Upper lobe of right lung (tissue), 1 donor: ENCODE results near the gene UGCG. TPM values are rescaled to one million over a fixed set of nuclear protein-coding genes. Genes with fewer than 3 reads are reported as not detected.
"Not testable (repeated sequence)": the region's sequence is repeated elsewhere in the genome, so short reads cannot be mapped to it uniquely, and the experiment has no call there.

Source experiments
- ATAC-seq: fragments of 200-7000 bp; cut with Tn5 transposase; one replicate; pipeline ENCODE4 v1.9.1; 2020; ENCODE audit warnings: mild to moderate bottlenecking, moderate library complexity
- DNase-seq: peaks from one replicate; pipeline ENCODE4 v3.0.0-alpha.2; 2020
- H3K27ac ChIP-seq: fragments of 200-600 bp; one replicate; pipeline ENCODE4 v1.8.0; 2022
- H3K27me3 ChIP-seq: fragments of 200-600 bp; one replicate; pipeline ENCODE4 v1.8.0; 2022; ENCODE audit warnings: mild to moderate bottlenecking
- H3K36me3 ChIP-seq: fragments of 200-600 bp; one replicate; pipeline ENCODE4 v1.8.0; 2022
- H3K4me1 ChIP-seq: fragments of 200-600 bp; one replicate; pipeline ENCODE4 v1.8.0; 2022
- H3K4me3 ChIP-seq: fragments of 200-600 bp; one replicate; pipeline ENCODE4 v1.8.0; 2022; ENCODE audit warnings: mild to moderate bottlenecking
- H3K9me3 ChIP-seq: fragments of 200-600 bp; one replicate; pipeline ENCODE4 v1.8.0; 2022
- CTCF ChIP-seq: fragments of 200-600 bp; IDR thresholded peaks from one replicate; pipeline ENCODE4 v1.8.0; 2022; ENCODE audit warnings: antibody characterized with exemption
- intact Hi-C: fragments of 100-400 bp; cut with DNase I; formaldehyde crosslinking; loops from one replicate; pipeline ENCODE4 v1.11.0; 2022
- total RNA-seq: library from RNA; stranded (reverse); fragmentation: NEBNext Ultra II Directional; extraction: Animal tissue kit (Norgen Biotek cat#: 25700); gene quantifications from one replicate; pipeline ENCODE4 v1.2.1, GENCODE V29; 2021
- donor health status: DM: no; HTN: yes; CAD: no; lungs with severe emphysema.

UGCG gene
- total RNA-seq, 1 donor from 2014 or later: 50.7 TPM

DNA sequence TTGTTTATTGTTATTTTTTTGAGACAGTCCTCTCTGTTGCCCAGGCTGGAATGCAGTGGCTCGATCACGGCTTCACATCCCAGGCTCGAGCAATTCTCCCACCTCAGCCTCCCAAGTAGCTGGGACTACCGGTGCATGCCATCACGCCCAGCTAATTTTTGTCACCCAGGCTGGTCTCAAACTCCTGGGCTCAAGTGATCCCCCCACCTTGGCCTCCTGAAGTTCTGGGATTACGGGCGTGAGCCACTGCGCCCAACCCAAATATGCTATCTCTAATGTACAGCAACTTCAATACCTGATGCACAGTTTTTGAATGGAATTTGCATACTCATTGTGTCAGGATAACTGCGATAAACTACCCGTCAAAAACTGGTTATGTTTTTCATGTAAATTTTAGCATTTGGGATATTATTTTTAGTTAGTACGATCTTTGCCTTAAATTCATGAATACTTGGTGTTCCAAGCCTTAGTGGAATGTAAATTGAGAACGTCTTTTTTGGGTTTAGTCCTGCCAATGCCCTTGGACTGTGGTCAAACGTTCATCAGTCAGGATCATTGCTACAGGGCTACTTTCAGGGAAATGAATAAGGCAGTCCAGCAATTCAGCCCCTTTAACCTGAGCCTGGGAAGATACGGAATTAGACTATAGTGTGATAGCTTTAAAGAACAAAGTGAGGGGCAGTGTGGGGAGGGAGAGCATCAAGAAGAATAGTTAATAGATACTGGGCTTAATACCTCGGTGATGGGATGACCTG, 4.4 kb downstream of the UGCG start:
- no peak for TF ChIP-seq CTCF
- Histone ChIP-seq H3K4me1 (peaks cover 52% of the 10 kb centered on the region), H3K4me3 (peak overlapping the region; percentile 17), H3K27ac (no peak overlapping the region), H3K36me3 (no peaks in the 10 kb centered on the region), H3K9me3 (no peaks in the 10 kb centered on the region), H3K27me3 (no peaks in the 10 kb centered on the region)
- DNase-seq (no peak), ATAC-seq (no peak)
- intact Hi-C loops: no loop called here

DNA sequence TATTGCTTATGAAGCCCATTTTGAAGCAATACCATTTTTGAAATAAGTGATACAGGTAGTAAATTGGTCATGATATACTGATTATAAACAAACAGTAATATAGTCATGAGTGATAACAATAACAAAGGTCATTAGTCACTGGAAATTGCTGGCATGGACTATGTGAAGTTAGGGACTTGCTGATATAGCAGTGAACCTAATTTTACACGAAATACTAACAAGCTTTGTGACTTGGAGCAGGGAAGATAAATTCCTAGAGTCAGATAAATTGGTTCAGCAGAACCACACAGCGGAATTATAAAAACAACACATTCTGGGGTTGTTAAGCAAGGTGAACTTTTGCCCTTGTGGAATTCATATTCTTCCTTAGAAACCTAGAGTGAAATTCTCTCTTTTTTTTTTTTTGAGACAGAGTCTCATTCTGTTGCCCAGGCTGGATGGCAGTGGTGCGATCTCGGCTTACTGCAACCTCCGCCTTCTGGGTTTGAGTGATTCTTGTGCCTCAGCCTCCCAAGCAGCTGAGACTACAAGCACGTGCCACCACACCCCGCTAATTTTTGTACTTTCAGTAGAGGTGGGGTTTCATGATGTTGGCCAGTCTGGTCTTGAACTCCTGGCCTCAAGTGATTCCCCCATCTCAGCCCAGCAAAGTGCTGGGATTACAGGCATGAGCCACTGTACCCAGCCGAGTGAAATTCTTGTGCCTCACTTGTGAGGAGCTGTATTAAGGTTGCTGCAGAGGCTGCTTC, 6.0 kb downstream of the UGCG start:
- no peak overlapping the region for H3K27ac ChIP-seq
- DNase-seq (no peak), ATAC-seq (no peak)
- H3K9me3 ChIP-seq: no peaks in the 10 kb centered on the region
- no peaks in the 10 kb centered on the region for H3K36me3 ChIP-seq
- intact Hi-C loops: no loop called here
- H3K4me3 ChIP-seq: peak overlapping the region; percentile 17
- peaks cover 50% of the 10 kb centered on the region for H3K4me1 ChIP-seq
- TF ChIP-seq CTCF: no peak
- H3K27me3 ChIP-seq: no peaks in the 10 kb centered on the region

- H3K4me1 ChIP-seq: peaks cover 54% of the 10 kb centered on the region
- H3K27ac ChIP-seq, intact Hi-C loops: not testable (repeated sequence)
Observed at GRCh38 chr9:111903535-111903934, 6.9 kb downstream of the UGCG start.

GRCh38 chr9:111904026-111904425, 7.4 kb downstream of the UGCG start:
- ATAC-seq: no peak
- Histone ChIP-seq H3K4me1 (peaks cover 59% of the 10 kb centered on the region), H3K27ac (no peak overlapping the region), H3K36me3 (no peaks in the 10 kb centered on the region), H3K4me3 (no peak overlapping the region), H3K9me3 (no peaks in the 10 kb centered on the region), H3K27me3 (no peaks in the 10 kb centered on the region)
- no peak for DNase-seq
- no peak for TF ChIP-seq CTCF
- intact Hi-C loops: no loop called here

More at GRCh38 chr9:111903535-111903934, 6.9 kb downstream of the UGCG start:
- not testable (repeated sequence) for DNase-seq, ATAC-seq, H3K4me3 ChIP-seq, H3K27me3 ChIP-seq, H3K9me3 ChIP-seq, H3K36me3 ChIP-seq

DNA sequence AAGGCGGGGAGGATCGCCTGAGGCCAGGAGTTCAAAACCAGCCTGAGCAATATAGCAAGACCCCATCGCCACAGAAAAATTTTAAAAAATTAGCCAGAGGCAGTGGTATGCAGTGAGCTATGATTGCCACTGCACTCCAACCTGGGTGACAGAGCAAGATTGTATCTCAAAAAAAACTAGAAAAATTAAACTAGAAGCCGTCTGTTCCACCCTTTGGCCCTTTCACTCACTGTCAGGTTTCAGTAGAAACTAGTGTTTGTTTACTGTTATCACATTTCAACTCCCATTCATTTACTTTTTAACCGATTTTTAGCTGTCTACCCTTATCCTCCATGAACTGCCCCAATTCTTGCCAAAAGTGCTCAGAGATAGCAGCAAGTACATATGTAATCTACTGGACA, 8.3 kb downstream of the UGCG start:
- no peak for ATAC-seq
- H3K27me3 ChIP-seq: no peaks in the 10 kb centered on the region
- H3K9me3 ChIP-seq: no peaks in the 10 kb centered on the region
- H3K4me1 ChIP-seq: peaks cover 65% of the 10 kb centered on the region
- no peak overlapping the region for H3K4me3 ChIP-seq
- no peak for DNase-seq
- intact Hi-C loops: no loop called here
- TF ChIP-seq CTCF: no peak
- H3K27ac ChIP-seq: no peak overlapping the region
- no peaks in the 10 kb centered on the region for H3K36me3 ChIP-seq

GRCh38 chr9:111907147-111907546, 10.5 kb downstream of the UGCG start:
- Histone ChIP-seq H3K4me1 (peaks cover 45% of the 10 kb centered on the region), H3K27me3 (no peaks in the 10 kb centered on the region), H3K36me3 (no peaks in the 10 kb centered on the region), H3K4me3 (no peak overlapping the region), H3K27ac (no peak overlapping the region), H3K9me3 (no peaks in the 10 kb centered on the region)
- DNase-seq (no peak), ATAC-seq (no peak)
- intact Hi-C loops: no loop called here
- TF ChIP-seq CTCF: no peak
